Small intestine (tissue), 7 donors: ENCODE data around the gene AKAP6. TPM values are rescaled to one million over a fixed set of nuclear protein-coding genes. Genes with fewer than 3 reads are reported as not detected.

Source experiments
- DNase-seq, 2 donors: peaks; one replicate each; pipeline versions ENCODE4 v3.0.0 to v3.0.0-alpha.2; 2013
- FAIRE-seq: peaks from 2 replicates; lab custom pipeline; 2012; peaks lifted over from hg19 to GRCh38; lab: Jason Lieb, UNC
- H3K27ac ChIP-seq, 3 donors: one replicate each; pipeline ENCODE4 v1.5.1; 2013; ENCODE audit warnings: low read length in 2 of 3, mild to moderate bottlenecking in 2 of 3, control low read depth in 1 of 3, inconsistent platforms in 1 of 3, low read depth in 1 of 3, moderate library complexity in 1 of 3
- H3K27me3 ChIP-seq, 3 donors: one replicate each; pipeline ENCODE4 v1.6.1; 2013; ENCODE audit warnings: low read length in 3 of 3, inconsistent platforms in 1 of 3; ENCODE audit not compliant: control insufficient read depth in 3 of 3, insufficient read depth in 3 of 3
- H3K36me3 ChIP-seq, 3 donors: one replicate each; pipeline ENCODE4 v1.6.1; 2013; ENCODE audit warnings: low read length in 3 of 3, inconsistent platforms in 1 of 3, low read depth in 1 of 3, mild to moderate bottlenecking in 1 of 3, moderate library complexity in 1 of 3; ENCODE audit not compliant: control insufficient read depth in 3 of 3, insufficient read depth in 2 of 3
- H3K4me1 ChIP-seq, 3 donors: one replicate each; pipeline ENCODE4 v1.6.1; 2013; ENCODE audit warnings: low read length in 2 of 3, inconsistent platforms in 1 of 3, low read depth in 1 of 3, mild to moderate bottlenecking in 1 of 3, moderate library complexity in 1 of 3; ENCODE audit not compliant: control insufficient read depth in 3 of 3, insufficient read depth in 2 of 3
- H3K4me3 ChIP-seq, 3 donors: one replicate each; pipeline ENCODE4 v1.5.1; 2013; ENCODE audit warnings: low read length in 3 of 3, control low read depth in 1 of 3, inconsistent platforms in 1 of 3, low read depth in 1 of 3, mild to moderate bottlenecking in 1 of 3, moderate library complexity in 1 of 3
- H3K9me3 ChIP-seq, 2 donors: one replicate each; pipeline ENCODE4 v1.6.1; 2013; ENCODE audit warnings: low read depth in 1 of 2, low read length in 1 of 2; ENCODE audit not compliant: control insufficient read depth in 2 of 2, insufficient read depth in 1 of 2
- WGBS, 3 donors: extraction: QIAGEN DNeasy Blood & Tissue Kit; methylation state at CpG; one replicate each; pipeline ENCODE4 v1.1.7; 2013; 5-methylcytosine and 5-hydroxymethylcytosine counted together
- polyA plus RNA-seq, 4 donors: library from polyadenylated mRNA; stranded (reverse) in 3 of 4; unstranded in 1 of 4; fragments of 200-250 nt in 3 of 4; fragments of 120-200 nt in 1 of 4; gene quantifications; one replicate each; pipeline versions ENCODE4 v1.2.1 to v1.2.3, GENCODE V29; 2013
- donor health status: healthy with polysubstance abuse.
- donor health status: control.
- donor health status: control.
- donor health status: Bipolar disorder and iron deficiency.
- donor health status: healthy.

Gene AKAP6
- polyA plus RNA-seq, 4 donors, result 0.45 to 3.6 (median 0.96) TPM

GRCh38 chr14:32422440-32422839 lies 93.3 kb downstream of the AKAP6 start:
- H3K4me3 ChIP-seq, result no peak overlapping the region
- no peaks in the 10 kb centered on the region for H3K27me3 ChIP-seq
- no peak overlapping the region for H3K27ac ChIP-seq
- H3K36me3 ChIP-seq, result no peaks in the 10 kb centered on the region
- H3K4me1 ChIP-seq, result peaks cover 0 to 4% (median 0%) of the 10 kb centered on the region in 3 donors
- DNase-seq (no peak), FAIRE-seq (no peak)
- H3K9me3 ChIP-seq, result peaks cover 0 to 15% of the 10 kb centered on the region in 2 donors

DNA sequence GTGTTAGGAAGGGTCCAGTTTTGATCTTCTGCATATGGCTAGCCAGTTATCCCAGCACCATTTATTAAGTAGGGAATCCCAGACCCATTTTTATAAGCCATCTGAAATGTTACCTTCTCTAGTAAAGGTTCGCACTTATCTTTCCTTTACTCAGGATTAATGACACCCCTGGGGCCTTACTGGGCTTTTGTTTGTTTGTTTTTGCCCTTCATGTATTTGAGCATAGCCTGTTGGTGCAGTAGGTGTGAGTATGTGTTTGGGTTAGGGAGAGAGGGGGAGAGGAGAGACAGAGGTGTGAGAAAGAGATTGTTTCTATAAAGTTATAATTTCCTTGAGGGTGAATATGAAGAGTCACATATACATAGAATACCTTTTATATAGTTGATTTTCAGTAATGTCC lies 96.9 kb downstream of the AKAP6 start:
- 41 to 83% (median 68%) methylated on average over 1 of the region's 1 CpG for WGBS, 3 donors
- DNase-seq, result no peak
- H3K4me3 ChIP-seq, result no peak overlapping the region

DNA sequence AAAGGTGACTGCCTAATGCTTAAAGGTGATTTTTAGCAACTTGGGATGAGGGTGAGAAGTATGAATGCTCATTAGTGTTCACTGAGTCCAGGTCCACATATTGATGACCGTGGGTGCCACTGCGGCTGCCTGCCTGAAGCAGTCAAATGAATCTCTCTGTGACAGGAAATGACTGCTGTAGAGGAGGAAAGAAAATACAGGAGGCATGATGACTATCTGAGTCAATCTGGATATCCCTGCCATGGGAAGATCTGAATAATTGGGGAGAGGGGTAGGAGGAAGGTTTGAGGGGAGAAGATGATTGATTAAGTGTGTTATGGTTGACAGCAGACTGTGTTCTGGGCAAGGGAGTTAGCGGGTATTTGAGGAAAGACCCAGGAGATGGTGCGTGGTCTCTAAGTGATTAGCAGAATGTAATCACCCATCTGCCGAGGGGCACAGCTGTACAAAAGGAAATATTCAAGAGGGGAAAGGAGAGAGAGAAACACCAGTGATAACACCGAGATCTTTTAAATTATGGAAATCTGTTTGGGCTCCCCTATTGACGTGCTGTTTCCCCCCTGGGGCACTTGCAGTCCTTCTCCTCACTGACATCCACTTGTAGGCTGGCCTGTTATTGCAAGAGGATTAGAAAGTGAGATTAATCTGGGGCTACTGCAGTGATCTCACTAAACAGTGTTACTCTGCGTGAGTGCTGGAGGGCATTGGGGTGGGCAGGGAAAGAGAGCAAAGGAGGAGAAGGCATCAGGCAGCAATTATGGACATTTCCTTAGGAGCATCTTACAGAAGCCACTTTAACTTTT lies 97.7 kb downstream of the AKAP6 start:
- Histone ChIP-seq H3K4me3 (no peak overlapping the region), H3K9me3 (peaks cover 0 to 13% of the 10 kb centered on the region in 2 donors), H3K4me1 (no peaks in the 10 kb centered on the region), H3K27me3 (no peaks in the 10 kb centered on the region), H3K27ac (no peak overlapping the region), H3K36me3 (no peaks in the 10 kb centered on the region)
- DNase-seq, result no peak
- no peak for FAIRE-seq
- 78 to 81% (median 80%) methylated on average over 8 of the region's 8 CpGs for WGBS, 3 donors

More for the DNA sequence above, 96.9 kb downstream of the AKAP6 start:
- no peaks in the 10 kb centered on the region for H3K36me3 ChIP-seq
- H3K9me3 ChIP-seq, result peaks cover 0 to 15% of the 10 kb centered on the region in 2 donors
- no peaks in the 10 kb centered on the region for H3K4me1 ChIP-seq
- no peak for FAIRE-seq
- no peaks in the 10 kb centered on the region for H3K27me3 ChIP-seq
- no peak overlapping the region for H3K27ac ChIP-seq

DNA sequence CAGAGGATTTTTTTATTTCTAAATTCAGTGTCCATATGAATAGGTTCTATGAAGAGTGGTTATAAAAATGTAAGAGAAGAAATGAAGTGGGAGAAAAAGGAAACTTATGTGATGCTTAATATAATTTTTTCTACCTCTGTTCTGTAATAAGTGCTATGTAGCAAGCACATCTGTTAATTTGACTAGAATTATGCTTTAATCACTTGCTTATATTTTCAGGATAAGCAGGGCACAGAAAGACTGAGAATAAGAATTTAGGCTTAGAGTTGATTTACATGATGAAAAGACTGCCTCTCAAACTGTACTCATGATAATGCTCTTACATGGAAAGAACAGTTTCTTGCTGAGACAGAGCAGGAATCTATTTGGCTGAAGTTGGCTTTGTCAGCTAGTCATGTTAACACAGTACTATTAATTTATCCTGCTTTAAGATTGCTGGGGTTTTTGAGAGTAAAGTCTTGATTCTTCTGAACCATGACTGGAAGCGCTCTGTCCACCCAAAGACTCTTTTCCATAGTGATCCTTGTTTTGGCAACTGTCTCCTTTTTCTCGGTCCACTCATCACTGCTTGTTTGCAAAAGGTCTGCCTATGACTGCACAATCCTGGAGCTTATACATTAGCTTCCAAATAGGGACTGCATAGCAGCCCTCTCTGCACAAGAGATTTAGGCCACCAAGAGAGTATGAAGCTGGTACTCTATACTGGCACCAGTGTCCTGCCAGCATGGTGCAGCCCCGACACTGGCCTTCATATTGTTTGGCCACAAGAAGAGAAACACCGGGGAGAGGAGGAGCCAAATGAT lies 98.8 kb downstream of the AKAP6 start:
- Histone ChIP-seq H3K27ac (no peak overlapping the region), H3K36me3 (no peaks in the 10 kb centered on the region), H3K4me1 (no peaks in the 10 kb centered on the region), H3K27me3 (no peaks in the 10 kb centered on the region), H3K4me3 (no peak overlapping the region), H3K9me3 (peaks cover 0 to 4% of the 10 kb centered on the region in 2 donors)
- WGBS, 3 donors, result 66 to 86% (median 82%) methylated on average over 4 of the region's 4 CpGs
- DNase-seq (no peak), FAIRE-seq (no peak)

DNA sequence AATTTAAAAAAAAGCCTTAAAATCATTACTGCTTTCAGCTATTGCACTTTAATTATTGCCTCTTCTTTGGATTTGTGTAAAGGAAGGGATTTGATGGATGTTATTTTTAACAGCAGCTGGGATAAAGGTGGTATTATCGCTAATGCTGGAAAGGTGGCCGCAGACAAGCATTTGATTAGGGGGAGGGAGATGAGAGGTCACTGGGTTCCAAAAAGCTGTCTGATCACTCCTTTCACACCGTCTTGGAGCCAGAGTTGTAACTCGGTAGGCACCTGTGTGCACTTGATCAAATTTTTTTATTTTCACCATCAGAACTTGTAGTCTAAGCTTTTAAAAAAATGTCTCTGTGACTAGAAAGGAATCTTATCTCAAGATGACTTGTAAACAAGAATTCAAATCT lies 99.8 kb downstream of the AKAP6 start:
- Histone ChIP-seq H3K27ac (no peak overlapping the region), H3K4me3 (no peak overlapping the region), H3K9me3 (no peaks in the 10 kb centered on the region), H3K4me1 (peaks cover 2 to 6% (median 4%) of the 10 kb centered on the region in 3 donors), H3K27me3 (no peaks in the 10 kb centered on the region), H3K36me3 (no peaks in the 10 kb centered on the region)
- DNase-seq (no peak), FAIRE-seq (no peak)
- WGBS, 3 donors, result 72 to 77% (median 72%) methylated on average over 4 of the region's 4 CpGs

DNA sequence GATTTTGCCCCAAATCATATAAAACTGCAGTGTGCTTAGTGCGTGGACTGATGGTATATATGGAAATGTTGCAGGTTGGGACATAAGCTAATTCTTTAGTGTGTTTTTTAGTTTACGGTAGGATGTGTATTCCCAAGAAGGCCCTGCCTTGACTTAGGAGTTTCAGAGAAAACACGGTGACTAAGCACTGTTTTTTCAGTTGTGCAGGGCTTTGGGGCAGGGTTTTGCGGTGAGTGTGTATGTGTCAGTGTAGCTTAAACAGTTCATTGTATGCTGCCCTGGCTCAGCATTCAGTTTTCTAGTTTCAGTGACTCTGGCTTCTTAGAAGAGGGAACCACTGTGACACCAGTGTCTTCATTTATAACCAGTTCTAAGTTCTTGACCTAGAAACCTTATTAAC lies 101.2 kb downstream of the AKAP6 start:
- WGBS, 3 donors, result 89 to 97% (median 94%) methylated on average over 4 of the region's 4 CpGs
- H3K27me3 ChIP-seq, result no peaks in the 10 kb centered on the region
- FAIRE-seq, result no peak
- H3K36me3 ChIP-seq, result no peaks in the 10 kb centered on the region
- peaks cover 2 to 7% (median 4%) of the 10 kb centered on the region in 3 donors for H3K4me1 ChIP-seq
- no peaks in the 10 kb centered on the region for H3K9me3 ChIP-seq
- H3K27ac ChIP-seq, result no peak overlapping the region
- no peak for DNase-seq
- no peak overlapping the region for H3K4me3 ChIP-seq

DNA sequence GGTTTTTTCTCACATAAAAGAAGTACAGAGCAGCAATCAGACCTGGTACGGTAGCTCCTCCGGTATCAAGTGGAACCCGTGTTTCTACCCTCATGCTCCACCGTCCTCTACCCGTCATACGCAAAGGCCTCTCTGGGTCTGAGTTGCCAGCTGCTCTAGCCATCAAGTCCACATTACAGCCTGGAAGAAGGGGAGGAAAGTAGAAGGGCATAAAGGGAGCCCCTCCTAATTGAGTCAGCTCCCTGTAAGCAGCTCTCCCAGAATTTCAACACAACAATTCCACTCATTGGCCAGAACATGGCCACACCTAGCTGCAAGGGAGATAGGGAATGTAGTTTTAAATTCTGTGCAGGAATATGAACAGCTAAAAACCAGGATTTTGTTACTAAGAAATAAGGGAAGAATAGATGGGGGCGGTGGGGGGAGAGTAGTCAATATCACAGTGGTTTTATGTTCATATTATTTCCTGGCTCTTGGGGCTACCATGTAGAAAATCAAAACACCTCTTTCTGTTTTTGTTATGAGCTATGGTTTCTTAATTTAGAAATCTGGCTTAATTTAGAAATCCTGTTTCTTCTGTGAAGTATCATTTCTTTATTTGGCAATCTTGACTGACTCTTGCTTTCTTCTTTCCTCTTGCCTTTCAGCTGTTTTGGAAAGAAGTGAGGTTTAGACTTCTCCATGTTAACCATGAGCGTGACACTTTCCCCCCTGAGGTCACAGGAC lies 103.9 kb downstream of the AKAP6 start:
- H3K27ac ChIP-seq, result no peak overlapping the region
- peaks cover 2 to 7% (median 4%) of the 10 kb centered on the region in 3 donors for H3K4me1 ChIP-seq
- DNase-seq (no peak), FAIRE-seq (no peak)
- H3K4me3 ChIP-seq, result no peak overlapping the region
- no peaks in the 10 kb centered on the region for H3K9me3 ChIP-seq
- H3K36me3 ChIP-seq, result no peaks in the 10 kb centered on the region
- no peaks in the 10 kb centered on the region for H3K27me3 ChIP-seq
- WGBS, 3 donors, result 73 to 95% (median 92%) methylated on average over 8 of the region's 8 CpGs

DNA sequence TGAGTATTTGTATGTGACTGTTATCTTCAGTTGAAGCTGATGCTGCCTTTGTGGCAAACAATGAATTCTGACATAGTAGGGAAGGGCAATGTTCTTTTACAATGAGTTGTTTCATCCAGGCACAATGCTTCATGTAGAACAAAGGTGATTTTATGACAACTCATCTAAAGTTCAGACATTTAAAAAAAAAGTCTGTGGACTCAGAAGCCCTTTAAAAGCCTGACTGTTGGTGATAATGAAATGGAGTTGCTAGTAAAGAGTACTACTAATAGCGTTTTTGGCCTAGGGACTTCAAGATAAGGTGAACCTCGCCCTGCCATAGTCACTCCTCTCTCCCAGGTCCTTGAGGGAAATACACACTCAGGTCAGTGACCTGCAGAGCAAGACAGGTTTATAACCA lies 105.1 kb downstream of the AKAP6 start:
- Histone ChIP-seq H3K4me3 (no peak overlapping the region), H3K36me3 (no peaks in the 10 kb centered on the region), H3K9me3 (no peaks in the 10 kb centered on the region), H3K27me3 (no peaks in the 10 kb centered on the region), H3K4me1 (peaks cover 2 to 7% (median 4%) of the 10 kb centered on the region in 3 donors), H3K27ac (no peak overlapping the region)
- WGBS, 3 donors, result 7 to 57% (median 32%) methylated on average over 2 of the region's 2 CpGs
- DNase-seq (peak; percentile 51 to 55), FAIRE-seq (no peak)
